Measurements from ENCODE around the gene PAMR1.

DNA sequence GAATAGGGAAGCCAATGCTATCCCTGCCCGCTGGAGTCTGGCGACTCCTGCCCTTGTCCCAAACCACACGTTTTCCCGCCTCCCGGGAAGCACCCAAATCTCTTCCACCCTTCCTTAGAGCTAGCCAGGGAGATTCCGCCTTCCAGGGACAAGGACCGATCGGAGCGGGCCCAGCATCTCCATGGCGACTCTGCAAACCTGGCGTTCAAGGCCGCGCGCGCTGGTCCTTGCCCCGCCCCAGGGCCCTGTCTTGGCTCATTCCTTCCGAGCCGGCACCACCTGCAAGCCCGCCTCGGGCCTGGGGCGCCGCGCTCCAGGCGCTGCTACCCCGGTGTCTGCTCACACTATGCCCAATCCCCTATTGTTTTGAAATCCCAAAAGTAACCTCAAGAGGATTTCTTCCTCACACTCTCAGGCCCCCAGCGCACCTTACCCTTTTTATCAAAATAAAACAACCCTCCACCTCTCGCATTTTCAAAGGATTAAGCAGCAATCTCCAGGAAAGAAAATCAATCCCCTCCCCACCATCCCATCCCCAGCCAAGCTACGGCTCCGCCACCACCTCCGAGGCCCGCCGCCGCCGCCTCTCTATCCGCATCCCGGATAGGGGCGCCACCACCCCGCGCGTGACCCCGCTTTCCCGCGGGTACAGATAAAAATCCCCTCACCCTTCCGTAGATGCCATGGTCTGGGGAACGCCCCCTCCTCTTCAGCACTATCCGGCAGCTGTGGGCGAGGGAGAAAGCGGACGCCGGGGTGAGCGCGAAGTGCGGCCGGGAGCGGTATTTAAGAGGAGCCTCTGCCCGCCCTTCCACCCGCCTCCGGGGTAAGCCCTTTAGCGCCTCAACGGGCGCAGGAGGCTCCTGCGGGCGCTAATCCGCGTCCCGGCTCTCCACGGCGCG, 106.9 kb downstream of the PAMR1 start:
- no peak for TF ChIP-seq EZH2phosphoT487 (conservative IDR thresholded peaks at IDR 0.05; ENCODE audit: low read length)
- TF ChIP-seq, protein P1, sequence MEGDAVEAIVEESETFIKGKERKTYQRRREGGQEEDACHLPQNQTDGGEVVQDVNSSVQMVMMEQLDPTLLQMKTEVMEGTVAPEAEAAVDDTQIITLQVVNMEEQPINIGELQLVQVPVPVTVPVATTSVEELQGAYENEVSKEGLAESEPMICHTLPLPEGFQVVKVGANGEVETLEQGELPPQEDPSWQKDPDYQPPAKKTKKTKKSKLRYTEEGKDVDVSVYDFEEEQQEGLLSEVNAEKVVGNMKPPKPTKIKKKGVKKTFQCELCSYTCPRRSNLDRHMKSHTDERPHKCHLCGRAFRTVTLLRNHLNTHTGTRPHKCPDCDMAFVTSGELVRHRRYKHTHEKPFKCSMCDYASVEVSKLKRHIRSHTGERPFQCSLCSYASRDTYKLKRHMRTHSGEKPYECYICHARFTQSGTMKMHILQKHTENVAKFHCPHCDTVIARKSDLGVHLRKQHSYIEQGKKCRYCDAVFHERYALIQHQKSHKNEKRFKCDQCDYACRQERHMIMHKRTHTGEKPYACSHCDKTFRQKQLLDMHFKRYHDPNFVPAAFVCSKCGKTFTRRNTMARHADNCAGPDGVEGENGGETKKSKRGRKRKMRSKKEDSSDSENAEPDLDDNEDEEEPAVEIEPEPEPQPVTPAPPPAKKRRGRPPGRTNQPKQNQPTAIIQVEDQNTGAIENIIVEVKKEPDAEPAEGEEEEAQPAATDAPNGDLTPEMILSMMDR (IDR thresholded peaks at IDR 0.05; ENCODE audit: insufficient read depth, low read length, poor library complexity, severe bottlenecking) = no peak

All from SU-DHL-6 (cell line).